Pulmonary artery endothelial cell (primary cell): Measurements from ENCODE around the gene MRPL21. TPM values are rescaled to one million over a fixed set of nuclear protein-coding genes. Genes with fewer than 3 reads are reported as not detected.

ENCODE experiments used
- DNase-seq: peaks from one replicate; pipeline ENCODE4 v3.0.0-alpha.2; 2011; ENCODE audit warnings: low read depth, low spot score
- total RNA-seq: library from RNA; depleted of rRNA; stranded (reverse); fragments of >200 nt; gene quantifications from 2 replicates; pipeline ENCODE4 v1.2.3, GENCODE V29; 2014

Gene MRPL21
- total RNA-seq, 1 donor from 2014 or later, result 88.8 TPM

DNA sequence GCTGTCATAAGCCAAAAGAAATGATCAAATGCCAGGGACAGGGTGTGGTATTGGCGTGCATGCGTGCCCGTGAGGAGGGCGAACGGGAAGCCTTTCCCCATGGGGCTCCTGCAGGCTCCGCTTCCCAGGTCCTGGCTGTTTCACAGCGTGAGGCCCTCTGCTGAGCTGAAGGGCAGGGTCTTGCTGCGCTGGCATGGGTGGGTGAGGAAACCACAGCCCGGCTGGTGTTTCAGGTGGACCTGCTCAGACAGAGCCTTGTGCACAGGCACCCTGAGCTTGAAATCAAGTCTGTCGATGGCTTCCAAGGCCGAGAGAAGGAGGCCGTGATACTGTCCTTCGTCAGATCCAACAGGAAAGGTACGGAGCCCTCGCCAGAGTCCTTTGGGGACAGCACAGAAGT, 31.4 kb upstream of the MRPL21 start:
- no peak for DNase-seq

DNA sequence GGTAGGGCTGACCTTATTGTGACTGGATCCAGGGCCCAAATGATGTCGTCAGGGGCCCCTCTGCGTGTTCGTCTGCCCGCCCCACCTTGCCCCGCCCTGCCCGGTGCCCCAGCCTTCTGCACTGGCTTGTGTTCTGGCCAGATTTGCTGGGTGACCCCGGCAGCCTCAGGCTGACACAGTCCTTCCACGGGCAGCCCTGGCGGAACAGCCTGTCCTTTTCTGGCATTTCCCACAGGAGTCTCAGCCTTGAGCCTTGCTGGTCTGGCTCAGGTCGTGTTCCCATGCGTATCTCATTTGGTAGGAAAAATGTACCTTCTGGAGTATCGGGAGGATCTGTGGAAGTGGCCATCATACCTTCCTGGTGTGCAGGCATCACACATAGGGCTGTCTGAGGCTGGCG, 31.0 kb upstream of the MRPL21 start:
- no peak for DNase-seq

DNA sequence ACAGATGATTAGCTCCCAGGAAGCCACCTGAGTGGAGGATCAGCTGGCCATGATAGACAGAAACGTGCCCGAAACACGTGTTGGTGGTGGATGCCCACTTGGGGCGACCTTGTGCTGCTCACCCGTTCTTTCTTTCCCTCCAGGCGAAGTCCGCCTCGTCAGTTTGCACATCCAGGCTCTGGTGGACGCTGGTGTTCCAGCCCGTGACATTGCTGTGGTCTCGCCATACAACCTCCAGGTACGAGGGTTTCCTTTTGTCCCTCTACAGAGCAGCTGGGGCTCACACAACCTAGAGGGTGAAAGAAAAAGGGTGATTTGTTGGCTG, 30.7 kb upstream of the MRPL21 start:
- no peak for DNase-seq

DNA sequence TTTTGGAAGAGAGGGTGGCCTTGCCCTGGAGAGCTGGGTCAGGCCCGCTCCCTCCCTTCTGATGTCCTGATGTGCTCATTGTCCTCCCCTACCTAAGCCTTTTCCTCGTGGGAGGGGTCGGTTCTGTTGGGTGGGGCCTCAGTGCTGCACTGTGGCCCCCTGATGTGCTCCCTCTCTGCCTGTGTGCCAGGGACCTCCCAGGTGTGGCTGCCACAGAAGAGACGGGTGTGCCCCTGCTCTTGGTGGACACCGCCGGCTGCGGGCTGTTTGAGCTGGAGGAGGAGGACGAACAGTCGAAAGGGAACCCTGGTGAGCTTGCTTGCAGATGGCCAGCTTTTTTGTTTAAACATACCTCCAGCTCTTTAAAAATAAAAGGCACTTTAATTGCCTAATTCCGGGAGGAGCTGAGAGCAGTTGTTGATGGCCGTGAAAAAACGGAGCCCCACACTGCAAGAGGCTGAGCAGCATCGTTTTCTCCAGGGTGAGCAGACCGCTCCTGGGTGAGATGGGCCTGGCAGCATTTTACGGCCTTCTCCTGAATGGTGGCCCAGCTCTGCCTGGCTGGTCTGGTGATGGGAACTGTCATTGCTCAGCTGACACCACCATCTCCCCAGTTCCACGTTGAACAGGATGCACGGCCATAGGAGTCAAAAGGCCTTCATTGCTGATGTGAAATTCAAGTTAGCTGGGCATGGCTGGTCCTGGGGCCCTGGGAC, 30.1 kb upstream of the MRPL21 start:
- no peak for DNase-seq

DNA sequence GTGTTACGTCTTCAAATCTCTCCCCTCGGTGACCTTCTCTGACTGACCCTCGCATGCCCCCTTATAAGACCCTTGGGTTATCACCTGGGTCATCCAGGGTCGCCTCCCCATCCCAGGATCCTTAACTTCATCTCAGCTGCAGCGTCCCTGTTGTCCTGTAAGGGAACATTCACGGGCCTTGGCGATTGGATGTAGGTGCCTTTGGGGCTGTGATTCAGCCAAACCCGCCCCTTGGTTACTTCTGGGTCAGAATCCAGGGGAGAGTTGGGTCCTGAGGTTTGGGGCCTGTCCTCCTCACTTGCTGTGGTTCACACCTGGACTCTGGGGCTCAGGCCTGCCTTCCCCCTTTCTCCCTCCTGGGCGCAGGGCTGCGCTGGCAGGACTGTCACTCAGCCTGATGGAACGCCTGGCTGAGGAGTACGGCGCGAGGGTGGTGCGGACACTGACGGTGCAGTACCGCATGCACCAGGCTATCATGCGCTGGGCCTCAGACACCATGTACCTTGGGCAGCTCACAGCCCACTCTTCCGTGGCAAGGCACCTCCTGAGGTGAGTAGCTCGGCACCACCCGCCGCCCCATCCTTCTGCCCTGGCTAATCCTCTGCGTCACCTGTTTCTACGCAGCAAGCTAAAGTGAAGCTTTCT, 29.4 kb upstream of the MRPL21 start:
- no peak for DNase-seq

DNA sequence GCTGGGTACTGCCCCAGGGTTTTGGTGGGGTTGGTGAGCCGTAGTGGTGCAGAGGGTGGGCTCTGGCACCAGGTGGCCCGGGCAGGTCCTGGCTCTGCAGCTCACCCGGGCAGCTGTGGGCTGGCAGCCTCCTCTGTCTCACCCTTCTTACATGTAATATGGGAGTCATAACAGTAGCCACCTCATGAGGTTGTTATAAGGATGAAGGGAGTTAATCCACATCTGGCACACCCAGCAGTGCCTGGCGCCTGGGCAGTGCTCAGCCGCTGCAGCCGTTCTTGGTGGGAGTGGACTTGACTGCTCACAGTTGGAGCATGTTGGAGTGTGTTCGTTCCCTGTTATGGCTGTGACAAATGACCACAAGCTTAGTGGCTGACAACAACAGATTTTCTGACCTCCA, 28.7 kb upstream of the MRPL21 start:
- no peak for DNase-seq

DNA sequence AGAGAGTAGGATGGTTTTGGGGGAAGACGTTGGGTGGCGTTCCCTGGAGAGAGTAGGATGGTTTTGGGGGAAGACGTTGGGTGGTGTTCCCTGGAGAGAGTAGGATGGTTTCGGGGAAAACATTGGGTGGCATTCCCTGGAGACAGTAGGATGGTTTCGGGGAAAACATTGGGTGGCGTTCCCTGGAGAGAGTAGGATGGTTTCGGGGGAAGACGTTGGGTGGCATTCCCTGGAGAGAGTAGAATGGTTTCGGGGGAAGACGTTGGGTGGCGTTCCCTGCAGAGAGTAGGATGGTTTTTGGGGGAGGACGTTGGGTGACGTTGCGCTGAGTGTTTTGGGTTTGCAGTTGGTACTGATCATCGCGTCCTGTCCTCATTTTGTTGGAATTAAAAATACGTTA, 28.3 kb upstream of the MRPL21 start:
- DNase-seq, result no peak

DNA sequence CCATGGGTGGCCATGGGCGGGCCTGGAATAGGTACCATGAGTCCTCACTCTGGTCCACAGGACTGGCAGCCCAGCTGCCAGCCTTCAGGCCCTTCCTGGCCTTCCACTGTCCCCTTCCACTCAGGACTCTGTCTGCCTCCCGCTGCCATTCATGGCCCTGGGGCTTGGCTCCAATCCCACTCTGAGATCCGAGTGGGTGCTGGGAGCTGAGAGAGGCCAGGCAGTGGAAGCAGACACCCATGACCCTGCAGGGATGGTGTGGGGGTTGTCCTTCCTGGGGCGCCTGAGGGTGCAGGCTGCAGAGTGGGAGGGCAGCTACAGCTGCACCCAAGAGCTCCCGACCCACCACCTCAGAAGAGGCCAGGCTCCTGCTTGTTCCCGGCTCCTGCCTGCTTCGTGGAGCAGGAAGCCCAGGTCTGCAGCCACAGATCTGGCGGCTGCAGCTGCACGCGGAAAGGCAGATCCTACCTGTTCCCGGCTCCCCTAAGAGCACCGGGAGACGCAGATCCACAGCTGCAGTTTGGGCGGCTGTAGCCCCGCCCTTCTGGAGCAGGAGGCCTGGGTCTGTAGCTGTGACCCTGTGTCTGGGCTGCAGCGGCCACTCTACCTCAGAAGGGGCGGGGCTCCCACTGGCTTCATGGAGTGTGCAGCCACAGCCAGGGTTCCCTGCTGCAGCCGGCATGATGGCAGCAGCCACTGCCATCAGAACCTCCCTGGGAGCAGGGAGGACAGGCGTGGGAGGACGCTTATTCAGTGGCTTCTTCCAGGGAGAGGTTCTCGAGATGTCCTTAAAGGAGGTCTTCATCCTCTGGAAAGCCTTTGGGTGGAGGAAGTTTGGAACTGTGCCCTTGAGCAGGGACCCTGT, 27.6 kb upstream of the MRPL21 start:
- DNase-seq, result no peak

DNA sequence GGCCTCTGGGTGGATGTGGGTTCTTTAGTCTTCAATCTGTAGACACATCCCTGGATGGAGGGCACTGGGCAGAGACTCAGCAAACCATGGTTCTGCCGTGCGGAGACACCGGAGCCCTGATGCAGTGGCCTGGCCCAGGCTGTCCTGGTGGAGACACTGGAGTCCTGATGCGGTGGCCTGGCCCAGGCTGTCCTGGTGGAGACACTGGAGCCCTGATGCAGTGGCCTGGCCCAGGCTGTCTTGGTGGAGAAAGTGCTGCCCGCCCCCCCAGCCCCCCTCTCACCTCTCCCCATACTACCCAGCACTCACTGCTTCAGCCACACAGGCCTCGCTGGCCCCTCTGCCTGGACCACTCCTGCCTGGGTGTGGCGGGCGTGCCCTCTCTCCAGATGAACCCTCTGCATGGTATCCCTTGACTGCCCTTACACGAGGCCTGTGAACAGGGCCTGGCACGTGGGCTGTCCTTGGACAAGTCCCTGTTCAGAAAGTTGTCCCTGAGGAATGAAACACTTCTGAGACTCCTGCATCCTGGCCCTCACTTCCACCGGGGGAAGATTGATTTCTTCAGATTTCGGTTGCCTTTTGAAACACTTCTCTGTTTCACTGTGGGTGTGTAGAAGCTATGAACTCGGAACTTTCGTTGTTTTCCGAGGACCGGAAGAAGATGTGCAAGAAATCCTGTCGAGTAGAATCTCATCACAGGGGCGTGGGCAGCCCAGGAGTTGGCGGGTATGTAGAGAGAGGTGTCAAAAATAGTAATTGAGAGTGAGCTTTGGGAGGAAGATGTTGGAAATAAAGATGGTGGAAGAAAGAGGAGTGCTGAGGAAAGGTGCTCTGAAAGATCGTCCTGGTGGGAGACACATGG, 26.3 kb upstream of the MRPL21 start:
- DNase-seq, result no peak

DNA sequence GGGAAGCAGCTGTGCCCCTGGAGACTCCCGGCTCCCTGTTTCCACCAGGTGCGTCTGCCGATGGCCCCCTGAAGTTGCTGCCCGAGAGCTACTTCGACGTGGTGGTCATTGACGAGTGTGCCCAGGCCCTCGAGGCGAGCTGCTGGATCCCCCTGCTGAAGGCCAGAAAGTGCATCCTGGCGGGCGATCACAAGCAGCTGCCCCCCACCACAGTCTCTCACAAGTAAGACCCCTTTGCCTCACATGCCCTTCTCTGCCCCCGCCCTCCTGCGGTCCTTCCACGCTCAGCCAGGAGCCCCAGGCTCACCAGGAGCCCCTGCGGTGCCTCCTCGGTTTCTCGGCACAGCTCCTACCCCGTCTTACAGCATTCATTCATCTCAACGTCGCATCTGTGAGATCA, 25.5 kb upstream of the MRPL21 start:
- no peak for DNase-seq

DNA sequence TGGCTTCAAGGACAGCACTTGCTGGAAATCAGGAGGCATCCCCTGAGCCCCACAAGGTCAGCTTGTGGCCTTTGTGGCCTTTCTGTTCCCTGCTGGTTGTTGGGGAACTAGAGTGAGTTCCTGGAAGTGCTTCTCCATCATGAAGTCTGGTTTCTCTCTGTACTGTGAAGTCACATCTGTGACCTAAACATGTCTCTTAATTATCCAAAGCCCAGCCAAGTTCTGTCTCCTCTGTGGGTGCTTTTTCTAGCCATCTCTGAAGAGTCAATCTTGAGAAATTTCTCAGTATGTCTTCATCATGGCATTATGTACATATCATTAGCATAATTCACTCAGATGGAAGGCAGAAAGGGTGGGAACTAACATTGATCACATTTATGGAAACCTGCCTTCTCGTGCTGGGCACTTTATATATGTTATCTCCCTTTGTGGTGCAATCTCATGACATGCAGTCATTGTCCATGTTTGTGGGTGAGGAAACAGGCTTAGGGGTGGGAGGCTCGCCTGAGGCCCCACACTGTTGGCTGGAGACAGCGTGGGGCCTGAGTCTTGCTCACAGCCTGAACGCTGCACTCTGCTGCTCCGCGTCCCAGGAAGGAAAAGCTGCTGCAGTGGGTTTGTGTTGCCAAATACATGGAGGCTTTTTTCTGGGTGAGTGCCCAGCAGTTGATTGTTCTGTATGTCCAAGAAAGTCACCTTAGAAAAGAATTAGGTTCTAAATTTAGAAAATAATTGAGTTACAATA, 24.7 kb upstream of the MRPL21 start:
- no peak for DNase-seq

DNA sequence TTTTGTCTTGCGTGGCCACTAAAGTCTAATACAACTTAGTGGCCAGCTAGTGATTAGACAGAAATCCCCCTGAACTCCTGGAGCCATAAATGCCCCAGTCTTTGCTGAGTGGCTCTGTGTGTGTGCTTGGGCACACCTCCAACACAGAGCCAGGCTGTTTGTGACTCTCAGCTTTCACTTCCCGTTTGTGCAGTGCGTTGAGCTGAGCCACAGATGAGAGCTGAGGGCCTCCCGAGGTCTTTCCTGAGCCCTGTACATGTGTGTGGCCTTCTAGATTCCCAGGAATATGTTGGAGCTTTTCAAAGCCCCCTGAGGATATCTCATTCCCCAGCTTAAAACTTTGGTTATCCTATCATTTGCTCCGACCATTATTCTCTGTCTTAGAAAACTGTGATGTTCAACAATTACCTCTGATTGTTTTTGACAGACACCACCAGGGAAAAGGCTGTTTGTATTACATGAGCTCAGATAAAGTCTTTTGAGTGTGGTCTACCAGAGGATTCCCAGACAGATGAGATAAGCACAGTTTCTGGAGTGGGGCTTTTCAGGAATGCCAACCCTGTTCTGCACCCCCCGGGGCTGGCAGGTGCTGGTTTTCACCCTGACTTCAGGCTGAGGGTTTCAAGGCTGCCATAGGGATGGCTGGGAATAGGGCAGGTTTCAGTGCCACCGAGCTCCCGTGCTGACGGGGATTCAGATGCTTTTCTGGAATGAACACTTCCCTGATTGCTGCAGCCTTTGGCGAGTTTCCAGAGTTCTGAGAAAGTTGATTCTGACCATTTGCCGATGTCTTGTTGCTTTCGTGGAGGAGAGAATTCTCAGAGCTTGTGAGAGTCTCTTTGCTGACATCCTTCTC, 23.9 kb upstream of the MRPL21 start:
- DNase-seq, result no peak

DNA sequence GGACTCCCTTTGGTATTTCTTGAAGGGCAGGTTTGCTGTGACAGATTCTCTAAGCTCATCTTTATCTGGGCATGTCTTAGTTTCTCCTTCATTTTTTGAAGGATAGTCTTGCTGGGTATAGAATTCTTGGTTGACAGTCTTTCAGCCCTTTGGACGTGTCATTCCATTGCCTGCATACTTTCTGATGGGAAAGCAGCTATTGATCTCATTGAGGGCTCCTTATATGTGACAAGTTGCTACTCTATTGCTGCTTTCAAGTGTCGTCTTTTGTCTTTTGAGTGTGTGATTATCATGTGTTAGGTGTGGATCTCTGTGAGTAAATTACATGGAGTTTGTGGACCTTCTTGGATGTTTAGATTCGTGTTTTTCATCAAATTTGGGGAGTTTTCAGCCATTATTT, 22.0 kb upstream of the MRPL21 start:
- DNase-seq, result no peak

DNA sequence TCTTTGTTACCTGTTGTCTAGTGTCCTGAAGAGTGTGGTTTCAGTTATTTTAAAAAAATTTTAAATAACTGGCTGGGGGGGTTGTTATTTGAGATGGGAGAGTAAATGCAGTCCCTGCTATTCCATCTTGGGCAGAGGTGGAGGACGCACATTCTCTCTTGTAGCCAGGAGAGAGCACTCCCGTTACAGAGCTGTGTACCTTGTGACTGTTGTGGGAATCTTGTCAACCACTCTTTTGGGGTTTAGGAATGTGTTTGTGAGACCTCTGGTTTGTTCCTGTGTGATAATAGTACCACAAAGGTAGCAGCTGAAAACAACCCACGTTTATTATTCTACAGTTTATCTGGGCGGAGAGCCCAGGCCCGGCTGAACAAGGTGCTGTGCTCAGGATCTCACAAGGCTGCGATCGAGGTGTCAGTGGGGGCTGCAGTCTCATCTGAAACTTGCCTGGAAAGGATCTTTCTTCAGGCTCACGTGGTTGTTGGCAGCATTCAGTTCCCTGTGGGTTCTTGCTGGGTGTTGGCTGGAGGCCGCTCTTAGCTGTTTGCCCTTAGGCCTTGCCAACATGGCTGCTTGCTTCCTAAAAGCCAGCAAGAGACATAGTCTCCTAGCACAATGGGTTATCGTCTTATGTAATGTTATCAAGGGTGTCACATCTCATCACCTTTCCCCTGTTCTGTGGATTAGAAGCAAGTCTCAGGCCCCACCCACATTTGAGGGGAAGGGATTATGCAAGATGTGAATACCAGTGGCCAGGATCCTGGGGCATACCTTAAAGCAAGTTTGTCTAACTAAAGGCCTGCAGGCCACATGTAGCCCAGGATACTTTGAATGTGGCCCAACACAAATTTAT, 20.7 kb upstream of the MRPL21 start:
- DNase-seq, result no peak

DNA sequence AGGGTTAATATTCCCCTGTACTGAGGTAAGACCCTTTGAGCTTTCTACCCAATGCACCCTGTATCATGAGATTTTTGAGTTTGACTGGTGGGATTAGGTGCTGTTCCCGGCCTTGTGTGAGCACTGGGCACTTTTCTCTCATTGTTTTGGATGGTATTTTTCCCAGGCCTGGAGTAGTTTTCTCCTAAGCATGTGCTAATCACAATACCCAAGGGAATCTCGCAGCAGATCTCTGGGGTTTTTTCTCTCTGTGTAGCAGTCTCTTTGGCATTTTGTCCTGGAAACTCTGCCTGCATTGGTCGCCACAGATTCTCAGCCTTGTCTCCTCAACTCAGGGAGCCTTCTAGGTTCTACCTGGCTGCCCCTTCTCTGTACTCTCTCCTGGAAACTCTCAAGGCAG, 20.0 kb upstream of the MRPL21 start:
- DNase-seq, result no peak

DNA sequence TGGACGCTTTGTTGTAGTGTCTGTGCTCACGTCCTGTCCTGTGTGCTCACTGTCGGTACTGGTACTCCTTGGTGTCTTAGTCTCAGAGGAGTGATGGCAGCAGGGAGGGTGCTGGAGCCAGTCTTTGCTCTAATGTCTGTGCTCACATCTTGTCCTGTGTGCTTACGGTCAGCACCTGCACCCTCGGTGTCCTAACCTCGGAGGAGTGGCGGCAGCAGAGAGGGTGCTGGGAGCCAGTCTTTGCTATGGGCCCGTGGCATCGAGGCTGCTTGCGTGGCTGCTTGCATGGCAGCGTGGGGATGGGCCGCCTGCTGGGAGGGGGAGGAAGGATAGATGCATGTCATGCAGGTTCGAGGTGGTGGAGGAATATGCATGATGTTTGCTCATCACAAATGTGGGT, 12.8 kb upstream of the MRPL21 start:
- no peak for DNase-seq

DNA sequence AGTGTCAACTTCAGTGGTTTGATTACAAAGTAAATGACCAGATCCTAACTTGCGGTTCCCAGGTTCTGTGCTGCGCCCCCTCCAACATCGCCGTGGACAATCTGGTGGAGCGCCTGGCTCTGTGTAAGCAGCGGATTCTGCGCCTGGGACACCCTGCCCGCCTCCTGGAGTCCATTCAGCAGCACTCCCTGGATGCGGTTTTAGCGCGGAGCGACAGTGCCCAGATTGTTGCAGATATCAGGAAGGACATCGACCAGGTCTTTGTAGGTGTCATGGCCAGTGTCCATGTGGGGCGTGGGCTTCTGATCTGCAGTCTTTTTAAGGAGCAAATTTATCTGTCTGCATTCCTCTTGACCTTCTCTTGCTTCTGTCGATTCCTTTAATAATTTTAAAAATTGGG, 11.1 kb upstream of the MRPL21 start:
- DNase-seq, result no peak

DNA sequence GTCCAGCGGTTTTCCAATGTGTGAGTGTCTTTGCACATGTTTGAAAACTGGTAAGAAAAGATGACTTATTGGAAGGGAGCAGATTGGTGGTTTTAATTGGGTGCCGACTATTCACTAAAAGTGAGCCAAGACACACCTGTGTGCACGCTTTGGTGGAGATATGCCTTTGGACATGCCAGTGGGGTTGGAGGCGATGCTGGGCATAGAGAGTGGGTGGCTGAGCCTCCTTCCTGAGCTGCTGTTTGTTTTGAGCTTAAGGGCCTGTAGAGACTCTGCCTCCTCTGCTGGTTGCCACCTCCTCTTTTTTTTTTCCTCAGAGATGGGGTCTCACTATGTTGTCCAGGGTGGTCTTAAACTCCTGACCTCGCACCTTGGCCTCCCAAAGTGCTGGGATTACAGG, 9.6 kb upstream of the MRPL21 start:
- no peak for DNase-seq

DNA sequence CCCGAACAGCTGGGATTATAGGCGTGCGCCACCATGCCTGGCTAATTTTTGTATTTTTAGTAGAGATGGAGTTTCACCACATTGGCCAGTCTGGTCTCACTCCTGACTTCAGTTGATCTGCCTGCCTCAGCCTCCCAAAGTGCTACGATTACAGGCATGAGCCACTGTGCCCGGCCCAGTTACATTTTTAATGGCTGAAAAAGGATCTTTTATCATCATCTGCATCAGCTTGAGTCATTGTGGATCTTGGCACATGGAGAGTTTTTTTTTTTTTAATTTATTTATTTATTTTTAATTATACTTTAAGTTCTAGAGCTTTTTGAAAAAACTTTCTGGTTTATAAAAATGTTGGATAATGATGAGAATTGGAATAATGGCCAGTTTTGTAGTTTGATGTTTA, 8.6 kb upstream of the MRPL21 start:
- no peak for DNase-seq
